GM18870 (cell line): ENCODE data around the gene DSE.

ENCODE experiments used
- ATAC-seq: cut with Tn5 transposase; IDR thresholded peaks from one replicate; pipeline ENCODE4 v1.9.1; 2021; ENCODE audit warnings: moderate library complexity; ENCODE audit not compliant: unreplicated experiment

The DSE gene

GRCh38 chr6:116408491-116408890, 37.7 kb downstream of the DSE start:
- ATAC-seq, result peak; percentile 34

GRCh38 chr6:116409756-116410155, 39.0 kb downstream of the DSE start:
- ATAC-seq, result peak; percentile 85

GRCh38 chr6:116411284-116411623, 40.5 kb downstream of the DSE start:
- ATAC-seq, result no peak

- ATAC-seq, result no peak
Measured at GRCh38 chr6:116412270-116412669, 41.5 kb downstream of the DSE start.

- ATAC-seq, result no peak
Measured at GRCh38 chr6:116413357-116413756, 42.6 kb downstream of the DSE start.

- ATAC-seq, result no peak
Measured at GRCh38 chr6:116417661-116418060, 46.9 kb downstream of the DSE start.

GRCh38 chr6:116419069-116419786, 48.5 kb downstream of the DSE start:
- no peak for ATAC-seq

- ATAC-seq, result no peak
Measured at GRCh38 chr6:116420341-116420740, 49.6 kb downstream of the DSE start.

GRCh38 chr6:116422238-116422637, 51.5 kb downstream of the DSE start:
- ATAC-seq, result no peak

GRCh38 chr6:116424001-116424400, 53.3 kb downstream of the DSE start:
- no peak for ATAC-seq

GRCh38 chr6:116426551-116426950, 55.8 kb downstream of the DSE start:
- ATAC-seq, result no peak

GRCh38 chr6:116429111-116429510, 58.4 kb downstream of the DSE start:
- ATAC-seq, result no peak

GRCh38 chr6:116430860-116431259, 60.1 kb downstream of the DSE start:
- ATAC-seq, result no peak

- ATAC-seq, result no peak
Measured at GRCh38 chr6:116431964-116432595, 61.3 kb downstream of the DSE start.

- no peak for ATAC-seq
Measured at GRCh38 chr6:116433206-116433712, 62.5 kb downstream of the DSE start.

GRCh38 chr6:116434056-116434725, 63.4 kb downstream of the DSE start:
- ATAC-seq, result peak; percentile 42

GRCh38 chr6:116436586-116436985, 65.8 kb downstream of the DSE start:
- no peak for ATAC-seq

GRCh38 chr6:116437656-116438055, 66.9 kb downstream of the DSE start:
- no peak for ATAC-seq

GRCh38 chr6:116438590-116439448, 68.1 kb downstream of the DSE start:
- no peak for ATAC-seq

GRCh38 chr6:116439522-116440051, 68.8 kb downstream of the DSE start:
- no peak for ATAC-seq

- ATAC-seq, result no peak
Measured at GRCh38 chr6:116443105-116443504, 72.4 kb downstream of the DSE start.
